Astrocyte (in vitro differentiated cells and primary cell): Measurements from ENCODE around the gene PHYHD1. TPM values are rescaled to one million over a fixed set of nuclear protein-coding genes. Genes with fewer than 3 reads are reported as not detected.

Source experiments
- DNase-seq: peaks from one replicate; pipeline ENCODE4 v3.0.0-alpha.2; 2010; ENCODE audit warnings: low read depth
- FAIRE-seq: peaks from 2 replicates; lab custom pipeline; 2011; peaks lifted over from hg19 to GRCh38; lab: Jason Lieb, UNC
- H2AFZ ChIP-seq: 2 replicates; pipeline ENCODE4 v1.6.0; 2012; ENCODE audit warnings: low read depth, low read length, inconsistent platforms
- H3K27ac ChIP-seq: 2 replicates; pipeline ENCODE4 v1.5.1; 2011; ENCODE audit warnings: low read depth, low read length, inconsistent platforms
- H3K27me3 ChIP-seq: 2 replicates; pipeline ENCODE4 v1.6.0; 2011; ENCODE audit warnings: low read length, inconsistent platforms; ENCODE audit not compliant: insufficient read depth
- H3K36me3 ChIP-seq: 2 replicates; pipeline ENCODE4 v1.5.1; 2011; ENCODE audit warnings: low read length, inconsistent platforms; ENCODE audit not compliant: insufficient read depth
- H3K4me1 ChIP-seq: 2 replicates; pipeline ENCODE4 v1.5.1; 2011; ENCODE audit warnings: low read length, inconsistent platforms; ENCODE audit not compliant: insufficient read depth
- H3K4me2 ChIP-seq: 2 replicates; pipeline ENCODE4 v1.6.0; 2012; ENCODE audit warnings: low read length, inconsistent platforms
- H3K4me3 ChIP-seq: 2 replicates; pipeline ENCODE4 v1.5.1; 2011; ENCODE audit warnings: low read depth, mild to moderate bottlenecking, low read length, inconsistent platforms; ENCODE audit not compliant: insufficient read depth
- H3K79me2 ChIP-seq: 2 replicates; pipeline ENCODE4 v1.6.0; 2012; ENCODE audit warnings: mild to moderate bottlenecking, low read length, inconsistent platforms; ENCODE audit not compliant: insufficient read depth
- H3K9ac ChIP-seq: 2 replicates; pipeline ENCODE4 v1.6.0; 2012; ENCODE audit warnings: mild to moderate bottlenecking, low read length, inconsistent platforms
- H3K9me3 ChIP-seq: 2 replicates; pipeline ENCODE4 v1.5.1; 2012; ENCODE audit warnings: low read depth, mild to moderate bottlenecking, low read length, inconsistent platforms; ENCODE audit not compliant: insufficient read depth
- H4K20me1 ChIP-seq: 2 replicates; pipeline ENCODE4 v1.6.0; 2012; ENCODE audit warnings: low read length, inconsistent platforms; ENCODE audit not compliant: insufficient read depth
- H3K27ac Mint-ChIP-seq: one replicate; pipeline ENCODE4 v1.8.0; 2021; ENCODE audit warnings: mild to moderate bottlenecking, mixed read lengths; ENCODE audit not compliant: unreplicated experiment
- H3K27me3 Mint-ChIP-seq: one replicate; pipeline ENCODE4 v1.8.0; 2021; ENCODE audit warnings: low read depth, mixed read lengths; ENCODE audit not compliant: unreplicated experiment
- H3K36me3 Mint-ChIP-seq: one replicate; pipeline ENCODE4 v1.8.0; 2021; ENCODE audit warnings: low read depth, mixed read lengths; ENCODE audit not compliant: unreplicated experiment
- H3K4me1 Mint-ChIP-seq: one replicate; pipeline ENCODE4 v1.8.0; 2021; ENCODE audit warnings: low read depth, mixed read lengths; ENCODE audit not compliant: unreplicated experiment
- H3K4me3 Mint-ChIP-seq: one replicate; pipeline ENCODE4 v1.8.0; 2021; ENCODE audit warnings: mild to moderate bottlenecking, moderate library complexity, mixed read lengths; ENCODE audit not compliant: unreplicated experiment
- H3K9me3 Mint-ChIP-seq: one replicate; pipeline ENCODE4 v1.8.0; 2021; ENCODE audit warnings: mild to moderate bottlenecking, mixed read lengths; ENCODE audit not compliant: unreplicated experiment
- EZH2 ChIP-seq: IDR thresholded peaks from 2 replicates; pipeline ENCODE4 v1.6.1; 2012; ENCODE audit warnings: mild to moderate bottlenecking, low read length, inconsistent platforms; ENCODE audit not compliant: insufficient read depth
- total RNA-seq: library from RNA; stranded (reverse); gene quantifications from 2 replicates; pipeline ENCODE4 v1.2.1, GENCODE V29; 2021
- TF ChIP-seq, protein P1 (sequence below): IDR thresholded peaks from 2 replicates; pipeline ENCODE4 v1.5.1; 2011; ENCODE audit warnings: low read depth, mild to moderate bottlenecking, inconsistent platforms, low read length, moderate library complexity; ENCODE audit not compliant: insufficient read depth

Gene PHYHD1
- total RNA-seq, 1 donor from 2014 or later, result 6.1 TPM

DNA sequence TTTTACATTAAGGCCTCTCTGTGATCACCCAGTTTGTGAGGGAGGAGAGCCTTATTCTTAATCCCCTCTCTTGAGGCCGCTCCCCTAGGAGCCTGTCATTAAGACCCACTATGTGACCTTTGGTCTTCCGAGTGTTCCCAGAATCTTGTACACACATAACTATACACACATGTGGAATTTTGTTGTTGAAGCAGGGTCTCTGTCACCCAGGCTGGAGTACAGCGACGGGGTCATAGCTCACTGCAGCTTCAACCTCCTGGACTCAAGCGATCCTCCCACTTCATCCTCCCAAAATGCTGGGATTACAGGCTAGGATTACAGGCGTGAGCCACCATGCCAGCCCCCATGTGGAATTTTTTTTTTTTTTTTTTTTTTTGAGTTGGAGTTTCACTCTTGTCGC, 14.8 kb upstream of the PHYHD1 start:
- no peak overlapping the region for H3K27ac ChIP-seq
- H2AFZ ChIP-seq, result no peak overlapping the region
- Mint-ChIP-seq H3K9me3 (no peaks in the 10 kb centered on the region), H3K27ac (peak overlapping the region; percentile 53), H3K4me3 (no peak overlapping the region), H3K4me1 (peaks cover under 1% of the 10 kb centered on the region), H3K36me3 (peaks cover 28% of the 10 kb centered on the region), H3K27me3 (no peaks in the 10 kb centered on the region)
- H3K79me2 ChIP-seq, result peaks cover 82% of the 10 kb centered on the region
- peaks cover 33% of the 10 kb centered on the region for H4K20me1 ChIP-seq
- no peak overlapping the region for H3K4me2 ChIP-seq
- H3K9me3 ChIP-seq, result no peaks in the 10 kb centered on the region
- peaks cover 8% of the 10 kb centered on the region for H3K4me1 ChIP-seq
- no peak for DNase-seq
- no peak overlapping the region for H3K4me3 ChIP-seq
- FAIRE-seq, result no peak
- no peak overlapping the region for H3K9ac ChIP-seq
- H3K36me3 ChIP-seq, result peaks cover 18% of the 10 kb centered on the region
- no peaks in the 10 kb centered on the region for H3K27me3 ChIP-seq
- TF ChIP-seq, protein P1, sequence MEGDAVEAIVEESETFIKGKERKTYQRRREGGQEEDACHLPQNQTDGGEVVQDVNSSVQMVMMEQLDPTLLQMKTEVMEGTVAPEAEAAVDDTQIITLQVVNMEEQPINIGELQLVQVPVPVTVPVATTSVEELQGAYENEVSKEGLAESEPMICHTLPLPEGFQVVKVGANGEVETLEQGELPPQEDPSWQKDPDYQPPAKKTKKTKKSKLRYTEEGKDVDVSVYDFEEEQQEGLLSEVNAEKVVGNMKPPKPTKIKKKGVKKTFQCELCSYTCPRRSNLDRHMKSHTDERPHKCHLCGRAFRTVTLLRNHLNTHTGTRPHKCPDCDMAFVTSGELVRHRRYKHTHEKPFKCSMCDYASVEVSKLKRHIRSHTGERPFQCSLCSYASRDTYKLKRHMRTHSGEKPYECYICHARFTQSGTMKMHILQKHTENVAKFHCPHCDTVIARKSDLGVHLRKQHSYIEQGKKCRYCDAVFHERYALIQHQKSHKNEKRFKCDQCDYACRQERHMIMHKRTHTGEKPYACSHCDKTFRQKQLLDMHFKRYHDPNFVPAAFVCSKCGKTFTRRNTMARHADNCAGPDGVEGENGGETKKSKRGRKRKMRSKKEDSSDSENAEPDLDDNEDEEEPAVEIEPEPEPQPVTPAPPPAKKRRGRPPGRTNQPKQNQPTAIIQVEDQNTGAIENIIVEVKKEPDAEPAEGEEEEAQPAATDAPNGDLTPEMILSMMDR, result no peak
- no peak for TF ChIP-seq EZH2

DNA sequence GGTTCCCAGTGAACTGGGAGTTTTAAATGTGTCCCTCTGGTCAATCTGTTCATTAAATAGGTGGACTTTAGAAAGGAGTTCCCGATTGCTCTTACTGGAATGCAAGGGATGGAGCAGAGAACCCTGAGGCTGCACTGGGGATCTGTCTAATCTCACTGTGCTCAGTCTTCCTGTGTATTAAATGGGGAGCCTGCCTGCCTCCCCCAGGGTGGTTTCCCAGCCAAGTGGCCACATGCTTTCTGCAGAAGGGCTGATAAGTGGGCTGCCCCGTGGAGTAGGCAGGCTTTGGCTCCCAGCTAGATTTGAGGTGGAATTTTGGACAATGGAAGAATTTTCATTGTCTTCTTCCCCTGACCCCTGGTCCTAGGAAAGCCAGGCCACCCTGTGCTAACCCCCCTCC, 14.0 kb upstream of the PHYHD1 start:
- no peak overlapping the region for H3K4me3 Mint-ChIP-seq
- H3K79me2 ChIP-seq, result peaks cover 78% of the 10 kb centered on the region

DNA sequence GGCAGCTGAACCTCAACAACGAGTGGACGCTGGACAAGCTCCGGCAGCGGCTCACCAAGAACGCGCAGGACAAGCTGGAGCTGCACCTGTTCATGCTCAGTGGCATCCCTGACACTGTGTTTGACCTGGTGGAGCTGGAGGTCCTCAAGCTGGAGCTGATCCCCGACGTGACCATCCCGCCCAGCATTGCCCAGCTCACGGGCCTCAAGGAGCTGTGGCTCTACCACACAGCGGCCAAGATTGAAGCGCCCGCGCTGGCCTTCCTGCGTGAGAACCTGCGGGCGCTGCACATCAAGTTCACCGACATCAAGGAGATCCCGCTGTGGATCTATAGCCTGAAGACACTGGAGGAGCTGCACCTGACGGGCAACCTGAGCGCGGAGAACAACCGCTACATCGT, 12.4 kb upstream of the PHYHD1 start:
- H2AFZ ChIP-seq, result no peak overlapping the region
- H3K4me2 ChIP-seq, result no peak overlapping the region
- TF ChIP-seq, protein P1, result no peak
- no peak for TF ChIP-seq EZH2
- peaks cover 35% of the 10 kb centered on the region for H3K36me3 Mint-ChIP-seq
- FAIRE-seq (no peak), DNase-seq (no peak)
- H3K27ac Mint-ChIP-seq, result no peak overlapping the region
- H3K27ac ChIP-seq, result no peak overlapping the region
- H3K27me3 ChIP-seq, result no peaks in the 10 kb centered on the region
- no peak overlapping the region for H3K4me3 Mint-ChIP-seq
- H3K79me2 ChIP-seq, result peaks cover 72% of the 10 kb centered on the region
- no peaks in the 10 kb centered on the region for H3K9me3 ChIP-seq
- no peaks in the 10 kb centered on the region for H3K9me3 Mint-ChIP-seq
- H3K4me3 ChIP-seq, result no peak overlapping the region
- no peaks in the 10 kb centered on the region for H3K27me3 Mint-ChIP-seq
- H3K4me1 ChIP-seq, result peaks cover 24% of the 10 kb centered on the region
- H3K36me3 ChIP-seq, result peaks cover 18% of the 10 kb centered on the region
- no peak overlapping the region for H3K9ac ChIP-seq
- peaks cover 24% of the 10 kb centered on the region for H3K4me1 Mint-ChIP-seq
- H4K20me1 ChIP-seq, result peaks cover 15% of the 10 kb centered on the region

More for the DNA sequence above, 14.0 kb upstream of the PHYHD1 start:
- H3K36me3 Mint-ChIP-seq, result peaks cover 32% of the 10 kb centered on the region
- no peak for DNase-seq
- peaks cover 7% of the 10 kb centered on the region for H3K4me1 Mint-ChIP-seq
- Histone ChIP-seq H3K9ac (no peak overlapping the region), H2AFZ (no peak overlapping the region), H3K4me1 (peaks cover 16% of the 10 kb centered on the region), H3K9me3 (no peaks in the 10 kb centered on the region), H4K20me1 (peaks cover 31% of the 10 kb centered on the region), H3K36me3 (peaks cover 18% of the 10 kb centered on the region), H3K4me3 (no peak overlapping the region), H3K4me2 (no peak overlapping the region), H3K27me3 (no peaks in the 10 kb centered on the region), H3K27ac (no peak overlapping the region)
- no peak overlapping the region for H3K27ac Mint-ChIP-seq
- H3K27me3 Mint-ChIP-seq, result no peaks in the 10 kb centered on the region
- TF ChIP-seq, protein P1, result no peak
- TF ChIP-seq EZH2, result no peak
- FAIRE-seq, result no peak
- H3K9me3 Mint-ChIP-seq, result no peaks in the 10 kb centered on the region
